Body of pancreas (tissue), 4 donors: Measurements from ENCODE around the gene CHCHD3. TPM values are rescaled to one million over a fixed set of nuclear protein-coding genes. Genes with fewer than 3 reads are reported as not detected.

Source experiments
- ATAC-seq: fragments of 150-250 bp; one replicate; pipeline ENCODE4 v1.9.1; 2016
- DNase-seq, 4 donors: peaks; one replicate each; pipeline ENCODE4 v3.0.0-alpha.2; 2019
- H3K27ac ChIP-seq, 4 donors: fragments of 200-600 bp; sonication (generic); 1 replicate in 3 of 4; 2 replicates in 1 of 4; pipeline versions ENCODE4 v1.5.1 to v1.6.1; 2016 to 2019; ENCODE audit warnings: mild to moderate bottlenecking in 1 of 4, mixed read lengths in 1 of 4, moderate library complexity in 1 of 4
- H3K27me3 ChIP-seq, 2 donors: fragments of 200-600 bp; sonication (generic); one replicate each; pipeline ENCODE4 v1.6.0; 2016; ENCODE audit warnings: mild to moderate bottlenecking in 1 of 2
- H3K36me3 ChIP-seq, 2 donors: fragments of 200-600 bp; sonication (generic); replicated peaks in 1 of 2; 2 replicates each; pipeline ENCODE4 v1.5.1; 2016; ENCODE audit warnings: low read depth in 2 of 2; ENCODE audit not compliant: insufficient read depth in 1 of 2
- H3K4me1 ChIP-seq: fragments of 200-600 bp; sonication (generic); one replicate; pipeline ENCODE4 v1.6.0; 2016
- H3K4me3 ChIP-seq, 2 donors: fragments of 200-600 bp; sonication (generic); 1 replicate in 1 of 2; 2 replicates in 1 of 2; pipeline ENCODE4 v1.5.1; 2016 to 2019
- H3K9me3 ChIP-seq, 3 donors: fragments of 200-600 bp; sonication (generic); 1 replicate in 2 of 3; 2 replicates in 1 of 3; pipeline ENCODE4 v1.5.1; 2016
- POLR2A ChIP-seq, 3 donors: fragments of 450-650 bp; IDR thresholded peaks; one replicate each; pipeline ENCODE4 v1.6.1; 2016; ENCODE audit warnings: antibody characterized with exemption in 3 of 3, mild to moderate bottlenecking in 2 of 3
- WGBS, 2 donors: methylation state at CpG; one replicate each; pipeline ENCODE4 v1.1.5; 2017; 5-methylcytosine and 5-hydroxymethylcytosine counted together
- intact Hi-C: fragments of 100-400 bp; cut with DNase I; formaldehyde crosslinking; loops from one replicate; pipeline ENCODE4 v1.15.1; 2023
- total RNA-seq, 2 donors: library from RNA; depleted of rRNA; stranded (reverse); fragments of >200 nt; gene quantifications; one replicate each; pipeline ENCODE4 v1.1.0, GENCODE V29; 2016
- TF ChIP-seq, protein P1 (sequence below), 7 experiments: fragments of 450-650 bp in 4 of 7; fragments of 200-600 bp in 3 of 7; sonication (generic) in 3 of 7; IDR thresholded peaks; one replicate each; pipeline ENCODE4 v1.5.1; 2016 to 2019; ENCODE audit warnings: antibody characterized with exemption in 7 of 7

CHCHD3 gene
- total RNA-seq, 2 donors from 2014 or later = 24.4 to 32.6 TPM

DNA sequence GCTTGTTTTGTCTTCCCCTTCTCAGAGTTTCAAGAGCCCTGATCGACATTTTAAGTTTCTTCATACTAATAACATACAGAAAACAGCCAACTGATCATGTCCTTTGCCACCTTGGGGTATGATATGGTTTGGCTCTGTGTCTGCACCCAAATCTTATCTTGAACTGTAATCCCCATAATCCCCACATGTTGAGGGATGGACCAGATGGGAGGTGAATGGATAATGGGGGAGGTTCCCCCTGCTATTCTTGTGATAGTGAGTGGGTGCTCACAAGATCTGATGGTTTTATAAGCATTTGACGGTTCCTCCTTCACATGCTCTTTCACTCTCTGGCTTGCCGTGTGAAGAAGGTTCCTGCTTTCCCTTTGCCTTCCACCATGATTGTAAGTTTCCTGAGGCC, 190.3 kb downstream of the CHCHD3 start:
- TF ChIP-seq, protein P1, sequence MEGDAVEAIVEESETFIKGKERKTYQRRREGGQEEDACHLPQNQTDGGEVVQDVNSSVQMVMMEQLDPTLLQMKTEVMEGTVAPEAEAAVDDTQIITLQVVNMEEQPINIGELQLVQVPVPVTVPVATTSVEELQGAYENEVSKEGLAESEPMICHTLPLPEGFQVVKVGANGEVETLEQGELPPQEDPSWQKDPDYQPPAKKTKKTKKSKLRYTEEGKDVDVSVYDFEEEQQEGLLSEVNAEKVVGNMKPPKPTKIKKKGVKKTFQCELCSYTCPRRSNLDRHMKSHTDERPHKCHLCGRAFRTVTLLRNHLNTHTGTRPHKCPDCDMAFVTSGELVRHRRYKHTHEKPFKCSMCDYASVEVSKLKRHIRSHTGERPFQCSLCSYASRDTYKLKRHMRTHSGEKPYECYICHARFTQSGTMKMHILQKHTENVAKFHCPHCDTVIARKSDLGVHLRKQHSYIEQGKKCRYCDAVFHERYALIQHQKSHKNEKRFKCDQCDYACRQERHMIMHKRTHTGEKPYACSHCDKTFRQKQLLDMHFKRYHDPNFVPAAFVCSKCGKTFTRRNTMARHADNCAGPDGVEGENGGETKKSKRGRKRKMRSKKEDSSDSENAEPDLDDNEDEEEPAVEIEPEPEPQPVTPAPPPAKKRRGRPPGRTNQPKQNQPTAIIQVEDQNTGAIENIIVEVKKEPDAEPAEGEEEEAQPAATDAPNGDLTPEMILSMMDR (IDR thresholded peaks at IDR 0.05) = no peak
- no peak for TF ChIP-seq POLR2A (IDR thresholded peaks at IDR 0.05)
- no peak for DNase-seq
- no peak overlapping the region for H3K4me3 ChIP-seq
- H3K9me3 ChIP-seq = no peaks in the 10 kb centered on the region
- H3K27me3 ChIP-seq = no peaks in the 10 kb centered on the region
- no peaks in the 10 kb centered on the region for H3K4me1 ChIP-seq
- no peak for ATAC-seq
- H3K27ac ChIP-seq = no peak overlapping the region
- no peaks in the 10 kb centered on the region for H3K36me3 ChIP-seq
- 92 to 96% methylated on average over 3 of the region's 3 CpGs for WGBS, 2 donors
- intact Hi-C loops = no loop called here

DNA sequence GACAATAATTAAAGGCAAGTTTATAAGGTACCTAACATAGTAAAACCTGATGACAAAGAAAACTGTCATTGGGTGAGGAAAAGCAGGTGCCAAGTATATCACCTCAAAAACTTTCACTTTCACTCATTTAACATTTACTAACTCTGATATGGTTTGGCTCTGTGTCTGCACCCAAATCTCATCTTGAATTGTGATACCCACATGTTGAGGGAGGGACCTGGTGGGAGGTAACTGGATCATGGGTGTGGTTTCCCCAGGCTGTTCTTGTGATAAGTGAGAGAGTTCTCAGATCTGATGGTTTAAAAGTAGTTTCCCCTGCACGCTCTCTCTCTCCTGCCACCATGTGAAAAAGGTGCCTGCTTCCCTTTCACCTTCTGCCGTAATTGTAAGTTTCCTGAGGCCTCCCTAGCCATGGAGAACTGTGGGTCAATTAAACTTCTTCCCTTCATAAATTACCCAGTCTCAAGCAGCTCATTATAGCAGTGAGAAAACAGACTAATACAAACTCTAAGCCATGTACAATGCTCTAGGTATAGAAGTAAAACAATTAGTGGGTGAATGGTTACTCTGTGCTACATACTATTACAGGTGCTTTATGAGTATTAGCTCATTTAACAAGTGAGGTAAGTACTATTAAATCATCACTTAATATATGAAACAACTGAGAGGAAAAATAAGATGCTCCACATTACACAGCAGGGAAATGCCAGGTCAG, 199.0 kb downstream of the CHCHD3 start:
- Histone ChIP-seq H3K4me3 (no peak overlapping the region), H3K4me1 (no peaks in the 10 kb centered on the region), H3K9me3 (no peaks in the 10 kb centered on the region), H3K27ac (no peak overlapping the region), H3K36me3 (no peaks in the 10 kb centered on the region), H3K27me3 (no peaks in the 10 kb centered on the region)
- ATAC-seq = no peak
- TF ChIP-seq, protein P1 (IDR thresholded peaks at IDR 0.05) = no peak
- no peak for TF ChIP-seq POLR2A (IDR thresholded peaks at IDR 0.05)
- intact Hi-C loops = no loop called here
- no peak for DNase-seq
- 75 to 85% methylated on average over 2 of the region's 2 CpGs for WGBS, 2 donors

DNA sequence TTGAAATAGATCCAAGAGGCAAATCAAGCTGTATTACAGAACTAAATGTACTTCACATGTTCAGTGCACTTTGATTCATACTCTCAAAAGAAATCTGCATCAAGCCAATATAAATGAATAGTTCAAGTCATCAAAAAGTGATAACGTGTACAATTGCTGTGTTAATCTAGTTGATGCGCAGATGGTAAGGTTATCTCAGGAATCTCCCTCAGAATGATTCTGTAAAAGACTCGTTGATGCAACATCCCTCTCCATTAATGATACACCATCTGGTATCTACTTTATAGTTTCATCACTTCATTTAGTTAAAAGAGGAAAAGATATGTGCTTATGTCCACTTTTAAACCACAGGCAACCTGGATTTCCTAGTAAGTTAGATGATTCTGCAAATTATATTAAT, 200.6 kb downstream of the CHCHD3 start:
- intact Hi-C loops = no loop called here
- no peaks in the 10 kb centered on the region for H3K27me3 ChIP-seq
- DNase-seq (no peak), ATAC-seq (no peak)
- no peak overlapping the region for H3K4me3 ChIP-seq
- no peak overlapping the region for H3K27ac ChIP-seq
- TF ChIP-seq POLR2A (IDR thresholded peaks at IDR 0.05) = no peak
- TF ChIP-seq, protein P1 (IDR thresholded peaks at IDR 0.05) = no peak
- H3K4me1 ChIP-seq = no peaks in the 10 kb centered on the region
- H3K36me3 ChIP-seq = no peaks in the 10 kb centered on the region
- 80 to 82% methylated on average over 3 of the region's 3 CpGs for WGBS, 2 donors
- H3K9me3 ChIP-seq = no peaks in the 10 kb centered on the region

DNA sequence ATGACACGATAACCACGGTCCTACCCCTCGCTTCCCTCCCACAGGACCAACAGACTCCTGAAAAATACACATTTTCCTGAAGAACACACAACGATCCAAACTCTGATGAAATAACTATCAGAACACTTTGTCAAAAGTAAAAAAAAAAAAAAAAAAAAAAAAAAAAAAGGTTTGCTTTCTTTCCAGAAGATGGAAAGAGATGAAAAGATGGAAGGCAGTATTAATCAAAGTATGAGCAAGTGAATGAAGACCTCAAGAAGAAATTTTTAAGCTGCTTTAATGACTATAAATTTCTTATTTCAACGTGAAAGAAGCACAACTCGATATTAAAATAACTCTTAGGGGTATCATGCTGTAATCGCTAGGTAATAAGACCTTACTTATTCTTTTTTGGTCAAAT, 202.3 kb downstream of the CHCHD3 start:
- WGBS, 2 donors = 95 to 97% methylated on average over 7 of the region's 7 CpGs
- H3K4me1 ChIP-seq = no peaks in the 10 kb centered on the region
- no peak for DNase-seq
- TF ChIP-seq, protein P1 (IDR thresholded peaks at IDR 0.05) = no peak
- TF ChIP-seq POLR2A (IDR thresholded peaks at IDR 0.05) = no peak
- H3K27ac ChIP-seq = no peak overlapping the region
- ATAC-seq = no peak
- intact Hi-C loops = no loop called here
- no peaks in the 10 kb centered on the region for H3K36me3 ChIP-seq
- H3K9me3 ChIP-seq = no peaks in the 10 kb centered on the region
- H3K4me3 ChIP-seq = no peak overlapping the region
- no peaks in the 10 kb centered on the region for H3K27me3 ChIP-seq
